Kidney (tissue), 14 donors: ENCODE measurements around the gene LSMEM2. TPM values are rescaled to one million over a fixed set of nuclear protein-coding genes. Genes with fewer than 3 reads are reported as not detected.
A peak's percentile ranks its signal among the peaks of the same experiment; 100 is the strongest.

Source experiments
- DNase-seq, 5 donors: peaks; one replicate each; pipeline ENCODE4 v3.0.0-alpha.2; 2013 to 2020
- FAIRE-seq: peaks from 2 replicates; lab custom pipeline; 2012; peaks lifted over from hg19 to GRCh38; lab: Jason Lieb, UNC
- H3K27ac ChIP-seq, 2 donors: one replicate each; pipeline ENCODE4 v1.7.0; 2013; ENCODE audit warnings: low read depth in 2 of 2, low read length in 2 of 2, inconsistent platforms in 1 of 2
- H3K27me3 ChIP-seq: one replicate; pipeline ENCODE4 v1.7.1; 2013; ENCODE audit warnings: low read length, inconsistent platforms; ENCODE audit not compliant: control insufficient read depth, insufficient read depth
- H3K36me3 ChIP-seq, 3 donors: one replicate each; pipeline versions ENCODE4 v1.7.0 to v1.7.1; 2013; ENCODE audit warnings: low read length in 3 of 3, control low read depth in 1 of 3, inconsistent platforms in 1 of 3; ENCODE audit not compliant: insufficient read depth in 3 of 3, control insufficient read depth in 2 of 3
- H3K4me1 ChIP-seq, 3 donors: one replicate each; pipeline versions ENCODE4 v1.7.0 to v1.7.1; 2013; ENCODE audit warnings: low read length in 3 of 3, inconsistent platforms in 1 of 3, low read depth in 1 of 3; ENCODE audit not compliant: control insufficient read depth in 2 of 3, insufficient read depth in 2 of 3
- H3K4me3 ChIP-seq, 3 donors: one replicate each; pipeline versions ENCODE4 v1.7.0 to v1.8.1; 2013; ENCODE audit warnings: low read length in 3 of 3, control low read depth in 1 of 3, inconsistent platforms in 1 of 3
- H3K9ac ChIP-seq, 3 donors: one replicate each; pipeline versions ENCODE4 v1.7.0 to v1.7.1; 2013; ENCODE audit warnings: low read length in 3 of 3, control low read depth in 1 of 3, inconsistent platforms in 1 of 3
- H3K9me3 ChIP-seq, 3 donors: one replicate each; pipeline versions ENCODE4 v1.7.0 to v1.7.1; 2013; ENCODE audit warnings: low read length in 3 of 3, control low read depth in 1 of 3, inconsistent platforms in 1 of 3; ENCODE audit not compliant: control insufficient read depth in 2 of 3, insufficient read depth in 1 of 3
- intact Hi-C: fragments of 100-400 bp; cut with DNase I; formaldehyde crosslinking; loops from one replicate; pipeline ENCODE4 v1.11.1; 2022
- polyA plus RNA-seq: library from polyadenylated mRNA; stranded (reverse); fragments of 350-450 nt; fragmentation: Illumina TruSeq; extraction: RNeasy Lipid Tissue Mini Kit (QIAGEN cat#74804); gene quantifications from one replicate; pipeline ENCODE4 v1.2.3, GENCODE V29; 2014; ENCODE audit warnings: low read depth, low replicate concordance; ENCODE audit not compliant: insufficient read depth
- total RNA-seq: library from RNA; stranded (reverse); fragmentation: NEBNext Ultra II Directional; extraction: Animal tissue kit (Norgen Biotek cat#: 25700); gene quantifications from one replicate; pipeline ENCODE4 v1.2.1, GENCODE V29; 2021
- TF ChIP-seq, protein P1 (sequence below): IDR thresholded peaks from 3 replicates; pipeline ENCODE4 v1.5.1; 2012; ENCODE audit warnings: mild to moderate bottlenecking, moderate library complexity, borderline replicate concordance; ENCODE audit not compliant: insufficient read depth; ENCODE audit errors: extremely low read depth
- donor health status: control.
- donor health status: control.
- donor health status: control.
- donor health status: control.
- donor health status: control.
- donor health status: DM: yes; HTN: yes; CAD: no.
- donor health status: Normal renal cell carcinoma (clear cell type).

Gene LSMEM2
- total and polyA plus RNA-seq, 2 donors from 2014 or later = 0.22 to 0.62 TPM

DNA sequence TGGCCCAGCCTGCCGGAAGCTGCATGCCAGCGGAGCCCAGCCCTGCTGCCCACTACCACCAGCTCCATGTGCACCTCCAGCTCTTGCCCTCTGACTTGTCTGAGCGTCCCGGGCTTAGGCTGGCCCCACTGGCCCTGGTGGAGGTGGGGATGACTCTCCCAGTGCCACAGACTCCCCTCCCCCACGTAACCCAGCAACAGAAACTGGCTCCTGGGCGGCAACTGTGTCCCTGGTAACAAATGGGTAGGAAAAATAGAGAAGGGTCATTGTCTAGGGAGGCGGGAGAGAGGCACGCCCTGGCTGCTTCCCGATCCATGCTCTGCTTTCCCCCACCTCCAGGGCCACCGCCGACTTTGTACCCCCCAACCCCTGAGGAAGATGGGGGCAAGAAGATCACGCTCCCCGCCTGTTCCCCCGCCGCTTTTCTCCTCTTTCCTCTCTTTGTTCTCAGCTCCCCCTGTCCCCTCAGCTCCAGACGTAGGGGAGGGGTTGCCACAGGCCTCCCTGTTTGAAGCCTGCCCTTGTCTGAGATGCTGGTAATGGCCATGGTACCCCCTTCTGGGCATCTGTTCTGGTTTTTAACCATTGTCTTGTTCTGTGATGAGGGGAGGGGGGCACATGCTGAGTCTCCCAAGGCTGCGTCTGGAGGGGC is 20.7 kb upstream of the LSMEM2 start:
- Histone ChIP-seq H3K9me3 (no peaks in the 10 kb centered on the region), H3K27ac (peak overlapping the region in 1 of 2 donors; percentile 28), H3K27me3 (no peaks in the 10 kb centered on the region), H3K4me1 (peaks cover 0 to 21% (median 0%) of the 10 kb centered on the region in 3 donors), H3K4me3 (no peak overlapping the region), H3K9ac (no peak overlapping the region), H3K36me3 (peaks cover 4 to 30% (median 14%) of the 10 kb centered on the region in 3 donors)
- TF ChIP-seq, protein P1, sequence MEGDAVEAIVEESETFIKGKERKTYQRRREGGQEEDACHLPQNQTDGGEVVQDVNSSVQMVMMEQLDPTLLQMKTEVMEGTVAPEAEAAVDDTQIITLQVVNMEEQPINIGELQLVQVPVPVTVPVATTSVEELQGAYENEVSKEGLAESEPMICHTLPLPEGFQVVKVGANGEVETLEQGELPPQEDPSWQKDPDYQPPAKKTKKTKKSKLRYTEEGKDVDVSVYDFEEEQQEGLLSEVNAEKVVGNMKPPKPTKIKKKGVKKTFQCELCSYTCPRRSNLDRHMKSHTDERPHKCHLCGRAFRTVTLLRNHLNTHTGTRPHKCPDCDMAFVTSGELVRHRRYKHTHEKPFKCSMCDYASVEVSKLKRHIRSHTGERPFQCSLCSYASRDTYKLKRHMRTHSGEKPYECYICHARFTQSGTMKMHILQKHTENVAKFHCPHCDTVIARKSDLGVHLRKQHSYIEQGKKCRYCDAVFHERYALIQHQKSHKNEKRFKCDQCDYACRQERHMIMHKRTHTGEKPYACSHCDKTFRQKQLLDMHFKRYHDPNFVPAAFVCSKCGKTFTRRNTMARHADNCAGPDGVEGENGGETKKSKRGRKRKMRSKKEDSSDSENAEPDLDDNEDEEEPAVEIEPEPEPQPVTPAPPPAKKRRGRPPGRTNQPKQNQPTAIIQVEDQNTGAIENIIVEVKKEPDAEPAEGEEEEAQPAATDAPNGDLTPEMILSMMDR = no peak
- peak in 2 of 5 donors; percentile 22 to 71 for DNase-seq
- intact Hi-C loops = no loop called here
- no peak for FAIRE-seq

DNA sequence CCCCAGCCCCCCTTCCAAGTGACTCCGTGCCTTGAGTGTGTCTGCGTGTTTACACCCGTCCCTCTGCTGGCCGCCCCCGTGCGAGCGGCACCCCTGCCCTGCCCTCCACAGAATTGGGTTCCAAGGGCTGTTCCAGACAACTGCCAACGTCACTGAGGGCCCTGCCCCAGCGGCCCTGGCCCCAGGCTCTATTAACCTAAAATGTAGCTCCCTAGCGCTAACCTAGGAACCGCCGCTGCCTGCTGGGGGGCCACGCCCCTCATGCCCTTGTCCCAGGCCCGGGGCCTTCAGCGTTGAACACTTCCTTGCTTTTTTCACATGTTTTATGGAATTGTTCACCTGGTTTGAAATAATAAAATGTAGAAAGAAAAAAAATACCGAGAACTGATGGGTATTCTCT is 19.9 kb upstream of the LSMEM2 start:
- H3K9ac ChIP-seq = no peak overlapping the region
- H3K9me3 ChIP-seq = no peaks in the 10 kb centered on the region
- DNase-seq (peak in 1 of 5 donors; percentile 74), FAIRE-seq (no peak)
- peaks cover 4 to 27% (median 13%) of the 10 kb centered on the region in 3 donors for H3K36me3 ChIP-seq
- TF ChIP-seq, protein P1 = no peak
- peaks cover 0 to 21% (median 0%) of the 10 kb centered on the region in 3 donors for H3K4me1 ChIP-seq
- H3K27ac ChIP-seq = peak overlapping the region in 1 of 2 donors; percentile 92
- no peaks in the 10 kb centered on the region for H3K27me3 ChIP-seq
- intact Hi-C loops = no loop called here
- H3K4me3 ChIP-seq = no peak overlapping the region

DNA sequence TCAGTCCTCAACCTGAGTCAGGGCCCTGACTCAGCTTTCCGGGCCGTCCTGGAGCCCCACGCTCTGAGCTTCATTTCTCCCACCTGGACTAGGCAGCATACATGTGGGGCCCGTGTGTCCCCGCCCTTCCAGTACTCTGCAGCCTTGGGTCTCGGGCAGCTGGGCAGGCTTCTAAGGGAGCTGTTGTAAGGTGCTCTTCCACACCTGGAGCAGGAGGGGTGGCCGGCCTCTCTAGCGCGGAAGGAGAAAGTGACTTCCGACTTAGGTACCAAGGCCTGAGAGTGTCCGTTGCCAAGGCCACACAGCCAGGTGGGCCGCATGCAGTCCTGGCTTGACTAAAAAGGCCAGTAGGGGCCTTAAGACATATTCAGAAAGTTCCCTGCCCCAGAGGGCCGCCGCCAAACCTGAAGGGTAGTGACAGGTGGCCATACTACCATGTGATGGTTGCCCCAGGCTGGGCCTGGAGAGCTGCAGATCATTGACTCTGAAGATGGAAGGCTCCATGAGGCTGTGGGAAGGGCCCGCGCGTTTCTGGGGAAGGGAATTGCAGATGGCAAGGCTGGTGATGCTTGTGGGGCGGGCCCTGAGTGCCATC is 19.4 kb upstream of the LSMEM2 start:
- H3K4me3 ChIP-seq = no peak overlapping the region
- H3K27ac ChIP-seq = peak overlapping the region; percentile 92
- peak in 1 of 5 donors; percentile 36 for DNase-seq
- H3K36me3 ChIP-seq = peaks cover 4 to 21% (median 13%) of the 10 kb centered on the region in 3 donors
- H3K27me3 ChIP-seq = no peaks in the 10 kb centered on the region
- peak overlapping the region in 1 of 3 donors; percentile 71 for H3K9ac ChIP-seq
- no peaks in the 10 kb centered on the region for H3K9me3 ChIP-seq
- FAIRE-seq = no peak
- intact Hi-C loops = no loop called here
- peaks cover 0 to 24% (median 0%) of the 10 kb centered on the region in 3 donors for H3K4me1 ChIP-seq
- TF ChIP-seq, protein P1 = no peak
